Neural progenitor cell (in vitro differentiated cells): ENCODE results near the gene SPART.

Source experiments
- CTCF ChIP-seq: fragments of 200-600 bp; sonication (generic); IDR thresholded peaks from 2 replicates; pipeline ENCODE4 v1.5.1; 2017; ENCODE audit warnings: antibody characterized with exemption, mild to moderate bottlenecking
- EZH2 ChIP-seq: fragments of 200-600 bp; sonication (generic); IDR thresholded peaks from 2 replicates; pipeline ENCODE4 v1.6.1; 2017; ENCODE audit warnings: antibody characterized with exemption, mild to moderate bottlenecking, moderate library complexity
- EZH2phosphoT487 ChIP-seq: fragments of 200-600 bp; sonication (generic); IDR thresholded peaks from 2 replicates; pipeline ENCODE4 v1.6.1; 2017; ENCODE audit warnings: antibody characterized with exemption

DNA sequence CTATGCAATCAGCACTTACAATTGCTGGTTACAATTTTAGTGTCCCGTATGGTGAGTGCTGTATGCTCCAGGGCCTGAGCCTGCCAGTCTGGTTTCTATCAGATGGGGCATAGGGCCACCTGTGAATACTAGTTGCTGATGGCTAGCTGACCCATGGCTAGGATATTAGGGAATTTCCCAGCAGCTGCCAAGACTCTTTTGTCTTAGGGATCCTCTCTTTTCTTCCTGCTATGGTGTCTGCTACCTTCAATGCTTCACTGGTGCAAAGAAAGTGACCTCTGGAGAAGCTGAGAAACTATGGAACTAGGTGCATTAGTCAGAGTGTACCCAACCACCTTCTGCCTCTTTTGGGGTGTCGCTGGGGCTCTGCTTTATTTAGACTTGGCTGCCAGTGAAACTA lies 60.2 kb downstream of the SPART start:
- TF ChIP-seq CTCF (no peak), EZH2phosphoT487 (no peak), EZH2 (no peak)
